NT2/D1 (cell line): Measurements from ENCODE around the gene MYLK.

ENCODE experiments used
- SUZ12 ChIP-seq: IDR thresholded peaks from 2 replicates; pipeline ENCODE4 v1.6.1; 2011; ENCODE audit not compliant: insufficient read length, insufficient read depth; ENCODE audit errors: extremely low read depth
- YY1 ChIP-seq: IDR thresholded peaks from 2 replicates; pipeline ENCODE4 v1.6.1; 2011; ENCODE audit not compliant: insufficient read length, insufficient read depth

DNA sequence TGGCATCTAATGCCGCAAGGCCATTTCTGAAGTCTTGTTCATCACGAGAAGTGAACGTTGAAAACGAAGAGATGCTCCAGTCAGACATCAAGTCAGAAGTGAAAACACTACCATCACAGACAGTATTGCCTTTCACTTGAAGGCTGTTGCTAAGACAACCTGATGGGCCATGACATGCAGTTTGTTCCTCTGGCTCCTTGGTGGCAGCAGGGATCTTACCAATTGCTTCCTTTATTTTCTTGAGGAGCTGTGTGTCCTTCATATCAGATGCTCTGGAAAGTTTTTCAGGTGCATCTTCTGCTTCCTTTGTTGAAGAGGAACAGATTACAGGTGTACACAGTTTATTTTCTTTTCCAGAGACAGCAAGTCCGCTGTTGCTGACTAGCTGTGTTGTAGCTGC is 30.7 kb upstream of the MYLK start:
- TF ChIP-seq SUZ12 (no peak), YY1 (no peak)
